ENCODE data around the gene GPR173. TPM values are rescaled to one million over a fixed set of nuclear protein-coding genes. Genes with fewer than 3 reads are reported as not detected.

Gene GPR173
- total and polyA plus RNA-seq, 2 of the 8 experiments (the other 6 are each of a cell fraction or from before 2014, with no cell fraction given): 7.0 to 11.3 TPM

- peak overlapping the region; percentile 95 for H2AFZ ChIP-seq (ENCODE audit: low read length)
- no peak overlapping the region for H2BK20ac ChIP-seq (ENCODE audit: low read length)
- 0% methylated on average over 2 of the region's 5 CpGs; no CpG with 5 or more reads in 1 of the 2 experiments for WGBS, 2 experiments (ENCODE audit: extremely low coverage in 1 of 2, insufficient coverage in 1 of 2, insufficient read length in 1 of 2, insufficient replicate concordance in 2 of 2, low coverage in 1 of 2, low lambda C conversion rate in 2 of 2, missing lambda C conversion rate in 1 of 2)
- peak overlapping the region; percentile 63 to 95 (median 76) for H3K4me3 ChIP-seq (ENCODE audit: extremely low read depth in 1 of 4, insufficient read depth in 2 of 4, low read depth in 3 of 4, low read length in 4 of 4)
- no peak overlapping the region for H4K8ac ChIP-seq (ENCODE audit: extremely low read depth, insufficient read depth, low read length)
- H3K4ac ChIP-seq (replicated peaks; ENCODE audit: insufficient read length, low read depth, low read length): no peak overlapping the region
- no peak overlapping the region for H2BK12ac ChIP-seq (ENCODE audit: low read depth, low read length)
- no peak overlapping the region for H3K18ac ChIP-seq (ENCODE audit: extremely low read depth, low read length)
- no peaks in the 10 kb centered on the region for H3K4me1 ChIP-seq (replicated peaks in 1 of 4; ENCODE audit: control insufficient read depth in 3 of 4, insufficient read depth in 4 of 4, low read length in 3 of 4)
- 0 out of 2 replicates have a peak, but pooled peaks cover 1% of the 10 kb centered on the region for H3K23me2 ChIP-seq (ENCODE audit: low read depth, low read length)
- POLR2A ChIA-PET (ENCODE audit: partially characterized antibody): interaction anchor here (1.3 kb wide), 1 partner anchor 12 kb away, joined by 4 read pairs; the partner anchor contains the start of gene TSPYL2
- CTCF ChIA-PET (ENCODE audit: partially characterized antibody): no interaction called here
- no peak overlapping the region for H3K56ac ChIP-seq (replicated peaks; ENCODE audit: insufficient read length, low read depth, low read length)
- H3K9ac ChIP-seq (replicated peaks in 1 of 4; ENCODE audit: extremely low read depth in 1 of 4, low read depth in 3 of 4, low read length in 3 of 4): peak overlapping the region in 3 of 4 experiments; percentile 53 to 83 (median 54); a peak in 4 of 7 replicates
- H4K91ac ChIP-seq (replicated peaks; ENCODE audit: insufficient read length, low read length): no peak overlapping the region
- H4K5ac ChIP-seq (ENCODE audit: insufficient read length, low read depth, low read length): no peak overlapping the region
- H3K36me3 ChIP-seq (ENCODE audit: control insufficient read depth in 2 of 4, insufficient read depth in 4 of 4, low read length in 3 of 4): no peaks in the 10 kb centered on the region; a peak in 1 of 8 replicates
- no peak overlapping the region for H2BK15ac ChIP-seq (ENCODE audit: low read length)
- no peak overlapping the region for H2BK5ac ChIP-seq (ENCODE audit: low read depth, low read length)
- H3K9me3 ChIP-seq (ENCODE audit: insufficient read depth in 2 of 2, low read depth in 1 of 2, low read length in 1 of 2): no peaks in the 10 kb centered on the region
- H3K79me2 ChIP-seq (ENCODE audit: control insufficient read depth in 1 of 2, insufficient read depth in 2 of 2, low read length in 2 of 2): peaks cover 0 to 6% of the 10 kb centered on the region in 2 experiments; a peak in 2 of 4 replicates
- TF ChIP-seq CTCF (IDR thresholded peaks at IDR 0.05; ENCODE audit: control extremely low read depth in 1 of 3, insufficient read depth in 1 of 3, low read depth in 1 of 3, low read length in 3 of 3) (no peak), RBBP5 (IDR thresholded peaks at IDR 0.05; ENCODE audit: borderline replicate concordance, low read depth, low read length) (no peak), USF2 (IDR thresholded peaks at IDR 0.05; ENCODE audit: low read length) (0 out of 2 replicates have a peak, but pooled peaks have one; percentile 38), KDM1A (IDR thresholded peaks at IDR 0.05; ENCODE audit: borderline replicate concordance, low read length) (0 out of 2 replicates have a peak, but pooled peaks have one; percentile 33), JUND (IDR thresholded peaks at IDR 0.05; ENCODE audit: low read length) (no peak)
- no peak overlapping the region for H3K14ac ChIP-seq (ENCODE audit: insufficient read length)
- peak overlapping the region; percentile 67 to 77 for H3K4me2 ChIP-seq (ENCODE audit: insufficient read depth in 1 of 2, low read depth in 2 of 2, low read length in 2 of 2)
- H3K79me1 ChIP-seq (ENCODE audit: low read depth, low read length): no peaks in the 10 kb centered on the region
- H3K23ac ChIP-seq (ENCODE audit: insufficient read length): no peak overlapping the region
- DNase-seq (ENCODE audit: low read depth in 1 of 2, low spot score in 2 of 2) (no peak), FAIRE-seq (no peak)
- H2AK5ac ChIP-seq (ENCODE audit: low read depth, low read length): no peak overlapping the region
- no peak overlapping the region for H2BK120ac ChIP-seq (replicated peaks; ENCODE audit: low read depth, low read length)
- no peaks in the 10 kb centered on the region for H3K27me3 ChIP-seq (replicated peaks in 1 of 4; ENCODE audit: control insufficient read depth in 3 of 4, extremely low read depth in 1 of 4, insufficient read depth in 3 of 4, low read length in 3 of 4)
- peak overlapping the region; percentile 57; the same call in 1 of the 2 replicates for H3K27ac ChIP-seq (ENCODE audit: low read depth, low read length)
- no peaks in the 10 kb centered on the region for H4K20me1 ChIP-seq (replicated peaks in 1 of 2; ENCODE audit: control insufficient read depth in 1 of 2, insufficient read depth in 2 of 2, low read length in 2 of 2)
Measured at GRCh38 chrX:53094582-53094905, 46.0 kb downstream of the GPR173 start.
